ENCODE measurements around the gene GNRHR. TPM values are rescaled to one million over a fixed set of nuclear protein-coding genes. Genes with fewer than 3 reads are reported as not detected.

Gene GNRHR
- total RNA-seq, 2 experiments from 2014 or later: not detected

DNA sequence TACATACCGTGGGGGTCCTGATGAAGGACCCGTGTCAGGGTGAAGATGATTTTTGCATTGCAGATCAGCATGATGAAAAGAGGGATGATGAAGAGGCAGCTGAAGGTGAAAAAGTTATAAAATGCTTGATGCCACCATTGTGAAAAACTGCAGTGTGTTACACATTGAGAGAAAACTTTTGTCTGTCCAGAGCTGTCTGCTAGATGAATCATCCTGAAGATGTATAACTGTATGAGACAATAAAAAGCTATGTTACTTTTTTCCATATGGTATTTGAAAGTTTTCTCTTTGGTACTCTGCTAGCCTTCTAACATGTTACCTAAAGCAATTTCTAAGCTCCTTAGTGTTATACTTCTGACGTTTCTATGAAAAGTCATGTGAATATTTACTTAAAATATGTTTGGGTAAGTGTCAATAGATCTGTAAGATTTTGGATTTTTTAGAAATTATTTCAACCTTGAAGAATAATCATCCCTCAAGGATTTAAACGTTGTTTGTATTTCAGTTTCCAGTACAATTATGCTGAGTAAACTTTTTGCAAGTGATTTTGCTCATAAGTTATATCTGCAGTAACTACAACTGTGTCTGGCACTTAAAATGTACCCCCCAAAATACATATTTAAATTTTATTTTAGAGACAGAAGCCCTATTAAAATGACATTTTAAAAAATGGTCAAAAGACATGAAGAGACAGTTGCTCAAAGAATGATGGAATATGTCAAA lies 9.5 kb downstream of the GNRHR start:
- H3K4me2 ChIP-seq (ENCODE audit: low read length): no peak overlapping the region
- H3K27ac ChIP-seq (ENCODE audit: low read depth, low read length, poor library complexity, severe bottlenecking): no peak overlapping the region
- H3K4me3 ChIP-seq (ENCODE audit: low read depth, low read length, poor library complexity, severe bottlenecking): no peak overlapping the region
- no peaks in the 10 kb centered on the region for H3K79me2 ChIP-seq (ENCODE audit: insufficient read depth, low read depth, low read length)
- DNase-seq (ENCODE audit: low spot score): no peak
- CTCF ChIA-PET (ENCODE audit: unreplicated experiment): no interaction called here
- intact Hi-C loops (cut with micrococcal nuclease; ENCODE audit: unreplicated experiment): no loop called here
- H3K4me1 ChIP-seq (ENCODE audit: insufficient read depth, low read length, poor library complexity, severe bottlenecking): no peaks in the 10 kb centered on the region
- no peaks in the 10 kb centered on the region; the same call in 1 of the 2 replicates for H3K9me2 ChIP-seq (ENCODE audit: insufficient read depth, low read length)
- no peaks in the 10 kb centered on the region for H4K20me1 ChIP-seq (ENCODE audit: insufficient read depth, low read length)
- no peak overlapping the region for H2AFZ ChIP-seq (ENCODE audit: low read length)
- no TSS peak for BruUV-seq (replicated peaks)
- H3K36me3 ChIP-seq (ENCODE audit: insufficient read depth, low read length): no peaks in the 10 kb centered on the region
- POLR2A ChIA-PET: interaction anchor here (1.0 to 2.0 kb wide), 5 partner anchors 9 to 15 kb away, joined by 3 to 6 read pairs (median 3); partner anchors contain the start of gene GNRHR
- H3K9me3 ChIP-seq (ENCODE audit: low read length): no peaks in the 10 kb centered on the region
- no peak for TF ChIP-seq EZH2phosphoT487 (IDR thresholded peaks at IDR 0.05; ENCODE audit: borderline replicate concordance, low read depth, low read length)
- TF ChIP-seq, protein P1, sequence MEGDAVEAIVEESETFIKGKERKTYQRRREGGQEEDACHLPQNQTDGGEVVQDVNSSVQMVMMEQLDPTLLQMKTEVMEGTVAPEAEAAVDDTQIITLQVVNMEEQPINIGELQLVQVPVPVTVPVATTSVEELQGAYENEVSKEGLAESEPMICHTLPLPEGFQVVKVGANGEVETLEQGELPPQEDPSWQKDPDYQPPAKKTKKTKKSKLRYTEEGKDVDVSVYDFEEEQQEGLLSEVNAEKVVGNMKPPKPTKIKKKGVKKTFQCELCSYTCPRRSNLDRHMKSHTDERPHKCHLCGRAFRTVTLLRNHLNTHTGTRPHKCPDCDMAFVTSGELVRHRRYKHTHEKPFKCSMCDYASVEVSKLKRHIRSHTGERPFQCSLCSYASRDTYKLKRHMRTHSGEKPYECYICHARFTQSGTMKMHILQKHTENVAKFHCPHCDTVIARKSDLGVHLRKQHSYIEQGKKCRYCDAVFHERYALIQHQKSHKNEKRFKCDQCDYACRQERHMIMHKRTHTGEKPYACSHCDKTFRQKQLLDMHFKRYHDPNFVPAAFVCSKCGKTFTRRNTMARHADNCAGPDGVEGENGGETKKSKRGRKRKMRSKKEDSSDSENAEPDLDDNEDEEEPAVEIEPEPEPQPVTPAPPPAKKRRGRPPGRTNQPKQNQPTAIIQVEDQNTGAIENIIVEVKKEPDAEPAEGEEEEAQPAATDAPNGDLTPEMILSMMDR (conservative IDR thresholded peaks at IDR 0.05; ENCODE audit: low read length): no peak

- Histone ChIP-seq H3K9me3 (ENCODE audit: low read length) (no peaks in the 10 kb centered on the region), H3K4me3 (ENCODE audit: low read depth, low read length, poor library complexity, severe bottlenecking) (no peak overlapping the region), H3K27ac (ENCODE audit: low read depth, low read length, poor library complexity, severe bottlenecking) (no peak overlapping the region), H4K20me1 (ENCODE audit: insufficient read depth, low read length) (no peaks in the 10 kb centered on the region), H3K79me2 (ENCODE audit: insufficient read depth, low read depth, low read length) (no peaks in the 10 kb centered on the region), H3K9me2 (ENCODE audit: insufficient read depth, low read length) (no peaks in the 10 kb centered on the region; the same call in 1 of the 2 replicates), H2AFZ (ENCODE audit: low read length) (no peak overlapping the region), H3K4me1 (ENCODE audit: insufficient read depth, low read length, poor library complexity, severe bottlenecking) (no peaks in the 10 kb centered on the region), H3K4me2 (ENCODE audit: low read length) (no peak overlapping the region), H3K36me3 (ENCODE audit: insufficient read depth, low read length) (no peaks in the 10 kb centered on the region)
- TF ChIP-seq, protein P1 (conservative IDR thresholded peaks at IDR 0.05; ENCODE audit: low read length): no peak
- TF ChIP-seq EZH2phosphoT487 (IDR thresholded peaks at IDR 0.05; ENCODE audit: borderline replicate concordance, low read depth, low read length): no peak
- ChIA-PET CTCF (ENCODE audit: unreplicated experiment) (no interaction called here), POLR2A (no interaction called here)
- intact Hi-C loops (cut with micrococcal nuclease; ENCODE audit: unreplicated experiment): no loop called here
- DNase-seq (ENCODE audit: low spot score): no peak
- BruUV-seq (replicated peaks): no TSS peak
Measured at GRCh38 chr4:67743194-67743593, 11.0 kb downstream of the GNRHR start.

DNA sequence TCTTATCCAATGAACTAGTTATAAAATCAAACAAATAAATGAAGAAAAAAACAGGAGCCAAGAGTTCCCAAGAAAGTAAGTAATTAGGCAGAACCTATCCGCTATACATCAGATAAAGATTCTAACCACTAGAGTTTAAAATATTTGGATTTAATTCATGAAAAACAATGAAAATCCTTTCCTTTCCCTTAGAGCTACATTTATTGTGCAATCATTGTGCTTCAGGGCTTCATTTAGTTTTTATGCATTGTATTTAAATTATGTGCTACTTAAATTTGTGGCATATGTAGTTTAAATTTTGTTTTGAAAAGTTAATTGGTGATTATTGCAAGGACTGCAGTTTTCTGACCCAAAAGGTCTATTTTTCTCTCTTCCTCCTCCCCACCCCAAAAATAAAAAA lies 17.9 kb downstream of the GNRHR start:
- H3K79me2 ChIP-seq (ENCODE audit: insufficient read depth, low read depth, low read length): no peaks in the 10 kb centered on the region
- H4K20me1 ChIP-seq (ENCODE audit: insufficient read depth, low read length): no peaks in the 10 kb centered on the region
- no peak overlapping the region for H3K27ac ChIP-seq (ENCODE audit: low read depth, low read length, poor library complexity, severe bottlenecking)
- H3K4me3 ChIP-seq (ENCODE audit: low read depth, low read length, poor library complexity, severe bottlenecking): no peak overlapping the region
- POLR2A ChIA-PET: interaction anchor here (1.0 kb wide), 1 partner anchor 8 kb away, joined by 6 read pairs; no protein-coding TSS in a partner anchor
- intact Hi-C loops (cut with micrococcal nuclease; ENCODE audit: unreplicated experiment): no loop called here
- no peak overlapping the region for H3K4me2 ChIP-seq (ENCODE audit: low read length)
- H3K4me1 ChIP-seq (ENCODE audit: insufficient read depth, low read length, poor library complexity, severe bottlenecking): no peaks in the 10 kb centered on the region
- no TSS peak for BruUV-seq (replicated peaks)
- peaks cover 3% of the 10 kb centered on the region; the same call in 1 of the 2 replicates for H3K36me3 ChIP-seq (ENCODE audit: insufficient read depth, low read length)
- DNase-seq (ENCODE audit: low spot score): no peak
- TF ChIP-seq, protein P1 (conservative IDR thresholded peaks at IDR 0.05; ENCODE audit: low read length): no peak
- no peak for TF ChIP-seq EZH2phosphoT487 (IDR thresholded peaks at IDR 0.05; ENCODE audit: borderline replicate concordance, low read depth, low read length)
- H3K9me2 ChIP-seq (ENCODE audit: insufficient read depth, low read length): no peaks in the 10 kb centered on the region; the same call in 1 of the 2 replicates
- no peak overlapping the region for H2AFZ ChIP-seq (ENCODE audit: low read length)
- CTCF ChIA-PET (ENCODE audit: unreplicated experiment): no interaction called here
- no peaks in the 10 kb centered on the region for H3K9me3 ChIP-seq (ENCODE audit: low read length)

All from OCI-LY7 (cell line).